ENCODE results near the gene UBAP2L.

The UBAP2L gene

GRCh38 chr1:154218545-154218944 is 2.2 kb upstream of the UBAP2L start:
- Histone ChIP-seq H3K27me3 (ENCODE audit: insufficient read depth, low read length, poor library complexity, severe bottlenecking) (no peaks in the 10 kb centered on the region), H3K9me2 (replicated peaks; ENCODE audit: low read depth, low read length) (no peaks in the 10 kb centered on the region), H3K9me3 (ENCODE audit: insufficient read depth, low read depth, low read length) (no peaks in the 10 kb centered on the region), H4K20me1 (ENCODE audit: insufficient read depth, low read length, poor library complexity, severe bottlenecking) (peaks cover 54% of the 10 kb centered on the region), H3K79me2 (ENCODE audit: insufficient read depth, low read length) (peaks cover 84% of the 10 kb centered on the region), H3F3A (ENCODE audit: low read depth) (no peaks in the 10 kb centered on the region), H3K4me3 (ENCODE audit: low read length, poor library complexity, severe bottlenecking) (peak overlapping the region; percentile 91), H3K4me2 (ENCODE audit: low read depth, low read length, poor library complexity, severe bottlenecking) (peak overlapping the region; percentile 95), H3K9ac (ENCODE audit: low read depth, low read length, poor library complexity, severe bottlenecking) (peak overlapping the region; percentile 96), H3K4me1 (ENCODE audit: insufficient read depth, low read length, poor library complexity, severe bottlenecking) (peaks cover 41% of the 10 kb centered on the region), H3K36me3 (ENCODE audit: insufficient read depth, low read length) (peaks cover 17% of the 10 kb centered on the region), H2AFZ (ENCODE audit: low read length) (no peak overlapping the region)
- TF ChIP-seq CTCF (conservative IDR thresholded peaks at IDR 0.05; ENCODE audit: low read length) (no peak), EZH2phosphoT487 (IDR thresholded peaks at IDR 0.05; ENCODE audit: borderline replicate concordance) (no peak)

- Histone ChIP-seq H3K36me3 (ENCODE audit: insufficient read depth, low read length) (peaks cover 7% of the 10 kb centered on the region), H3K4me3 (ENCODE audit: low read length, poor library complexity, severe bottlenecking) (peak overlapping the region; percentile 91), H3K27me3 (ENCODE audit: insufficient read depth, low read length, poor library complexity, severe bottlenecking) (no peaks in the 10 kb centered on the region), H3K79me2 (ENCODE audit: insufficient read depth, low read length) (peaks cover 88% of the 10 kb centered on the region), H3K4me1 (ENCODE audit: insufficient read depth, low read length, poor library complexity, severe bottlenecking) (peaks cover 51% of the 10 kb centered on the region), H3K9me3 (ENCODE audit: insufficient read depth, low read depth, low read length) (no peaks in the 10 kb centered on the region), H3K4me2 (ENCODE audit: low read depth, low read length, poor library complexity, severe bottlenecking) (peak overlapping the region; percentile 95), H3K9me2 (replicated peaks; ENCODE audit: low read depth, low read length) (no peaks in the 10 kb centered on the region), H4K20me1 (ENCODE audit: insufficient read depth, low read length, poor library complexity, severe bottlenecking) (peaks cover 61% of the 10 kb centered on the region), H3F3A (ENCODE audit: low read depth) (no peaks in the 10 kb centered on the region), H3K9ac (ENCODE audit: low read depth, low read length, poor library complexity, severe bottlenecking) (peak overlapping the region; percentile 96), H2AFZ (ENCODE audit: low read length) (no peak overlapping the region)
- TF ChIP-seq CTCF (conservative IDR thresholded peaks at IDR 0.05; ENCODE audit: low read length) (no peak), EZH2phosphoT487 (IDR thresholded peaks at IDR 0.05; ENCODE audit: borderline replicate concordance) (no peak)
Observed at GRCh38 chr1:154219541-154219940, 1.2 kb upstream of the UBAP2L start.

- Histone ChIP-seq H3K4me1 (ENCODE audit: insufficient read depth, low read length, poor library complexity, severe bottlenecking) (peaks cover 60% of the 10 kb centered on the region), H3K4me2 (ENCODE audit: low read depth, low read length, poor library complexity, severe bottlenecking) (peak overlapping the region; percentile 99), H2AFZ (ENCODE audit: low read length) (no peak overlapping the region), H3K9me2 (replicated peaks; ENCODE audit: low read depth, low read length) (no peaks in the 10 kb centered on the region), H3K79me2 (ENCODE audit: insufficient read depth, low read length) (peaks cover 95% of the 10 kb centered on the region), H4K20me1 (ENCODE audit: insufficient read depth, low read length, poor library complexity, severe bottlenecking) (peaks cover 70% of the 10 kb centered on the region), H3K4me3 (ENCODE audit: low read length, poor library complexity, severe bottlenecking) (peak overlapping the region; percentile 91), H3K9me3 (ENCODE audit: insufficient read depth, low read depth, low read length) (no peaks in the 10 kb centered on the region), H3K36me3 (ENCODE audit: insufficient read depth, low read length) (peaks cover 15% of the 10 kb centered on the region), H3K27me3 (ENCODE audit: insufficient read depth, low read length, poor library complexity, severe bottlenecking) (no peaks in the 10 kb centered on the region), H3F3A (ENCODE audit: low read depth) (no peaks in the 10 kb centered on the region), H3K9ac (ENCODE audit: low read depth, low read length, poor library complexity, severe bottlenecking) (peak overlapping the region; percentile 97)
- TF ChIP-seq CTCF (conservative IDR thresholded peaks at IDR 0.05; ENCODE audit: low read length) (no peak), EZH2phosphoT487 (IDR thresholded peaks at IDR 0.05; ENCODE audit: borderline replicate concordance) (no peak)
Observed at GRCh38 chr1:154220970-154221277, 169 bp downstream of the UBAP2L start.
